ENCODE results near the gene DRG1.
"Not testable (repeated sequence)": the region's sequence is repeated elsewhere in the genome, so short reads cannot be mapped to it uniquely, and the experiment has no call there.

The DRG1 gene

GRCh38 chr22:31399211-31400022 lies at the start of gene DRG1:
Gene DRG1 (plus strand): TSS chr22:31399604. CDS start chr22:31399684, 80 bp downstream.
- DNase-seq: peak; percentile 98

- DNase-seq: no peak
Observed at GRCh38 chr22:31349960-31350359, 49.4 kb upstream of the DRG1 start.

GRCh38 chr22:31350410-31350863 lies 49.0 kb upstream of the DRG1 start:
- peak; percentile 76 for DNase-seq

GRCh38 chr22:31354515-31354914 lies 44.9 kb upstream of the DRG1 start:
- DNase-seq: no peak

- DNase-seq: no peak
Observed at GRCh38 chr22:31360029-31360428, 39.4 kb upstream of the DRG1 start.

GRCh38 chr22:31361743-31362142 lies 37.7 kb upstream of the DRG1 start:
- DNase-seq: no peak

- no peak for DNase-seq
Observed at GRCh38 chr22:31363885-31364465, 35.4 kb upstream of the DRG1 start.

- DNase-seq: no peak
Observed at GRCh38 chr22:31367426-31367825, 32.0 kb upstream of the DRG1 start.

- peak; percentile 11 for DNase-seq
Observed at GRCh38 chr22:31377612-31378011, 21.8 kb upstream of the DRG1 start.

- DNase-seq: peak; percentile 62
Observed at GRCh38 chr22:31378123-31378522, 21.3 kb upstream of the DRG1 start.

GRCh38 chr22:31378651-31379050 lies 20.8 kb upstream of the DRG1 start:
- not testable (repeated sequence) for DNase-seq

GRCh38 chr22:31393893-31394292 lies 5.5 kb upstream of the DRG1 start:
- no peak for DNase-seq

- DNase-seq: no peak
Observed at GRCh38 chr22:31394326-31394725, 5.1 kb upstream of the DRG1 start.

GRCh38 chr22:31398231-31398630 lies 1.2 kb upstream of the DRG1 start:
- peak; percentile 19 for DNase-seq

GRCh38 chr22:31400023-31400397 lies 606 bp downstream of the DRG1 start:
- DNase-seq: no peak

- DNase-seq: not testable (repeated sequence)
Observed at GRCh38 chr22:31402350-31402749, 2.9 kb downstream of the DRG1 start.

GRCh38 chr22:31425331-31426050 lies 26.1 kb downstream of the DRG1 start:
- no peak for DNase-seq

- DNase-seq: no peak
Observed at GRCh38 chr22:31431950-31432349, 32.5 kb downstream of the DRG1 start.

- no peak for DNase-seq
Observed at GRCh38 chr22:31436132-31436531, 36.7 kb downstream of the DRG1 start.

- DNase-seq: no peak
Observed at GRCh38 chr22:31439808-31440207, 40.4 kb downstream of the DRG1 start.

GRCh38 chr22:31440681-31441080 lies 41.3 kb downstream of the DRG1 start:
- no peak for DNase-seq

- DNase-seq: no peak
Observed at GRCh38 chr22:31441652-31442051, 42.2 kb downstream of the DRG1 start.

- peak; percentile 8 for DNase-seq
Observed at GRCh38 chr22:31442768-31443489, 43.5 kb downstream of the DRG1 start.

Measured in eye (tissue), 1 donor.